ENCODE measurements around the gene MEAK7. TPM values are rescaled to one million over a fixed set of nuclear protein-coding genes. Genes with fewer than 3 reads are reported as not detected.

The MEAK7 gene
- total RNA-seq, result 11.8 and 14.5 TPM in 2 replicates

GRCh38 chr16:84504420-84505248 lies at the start of gene MEAK7:
MEAK7 (minus strand) TSS chr16:84504659; CDS start chr16:84498086, 6,573 bp downstream.

Other genes with a start within 250 kb of the MEAK7 start
- 29.6 and 32.1 TPM in 2 replicates for gene WFDC1, start 209.8 kb downstream of the MEAK7 start, total RNA-seq
- gene ATP2C2, start 136.1 kb downstream of the MEAK7 start, total RNA-seq, result 0.06 TPM in 1 of 2 replicates, not detected in the other
- 56.7 and 83.5 TPM in 2 replicates for gene COTL1, start 113.4 kb upstream of the MEAK7 start, total RNA-seq
- 56.7 and 58.0 TPM in 2 replicates for gene KLHL36, start 143.9 kb upstream of the MEAK7 start, total RNA-seq
- 32.3 and 37.1 TPM in 2 replicates for gene USP10, start 195.3 kb upstream of the MEAK7 start, total RNA-seq

Measured in aortic smooth muscle cell (primary cell).